Thyroid gland (tissue), 4 donors: ENCODE measurements around the gene ATP6V1C2.

ENCODE experiments used
- CTCF ChIP-seq, 6 experiments: fragments of 200-600 bp in 3 of 6; fragments of 450-650 bp in 3 of 6; sonication (generic) in 3 of 6; IDR thresholded peaks; one replicate each; pipeline ENCODE4 v1.5.1; 2016 to 2019; ENCODE audit warnings: antibody characterized with exemption in 6 of 6, mild to moderate bottlenecking in 2 of 6, inconsistent platforms in 1 of 6, moderate library complexity in 1 of 6
- POLR2A ChIP-seq, 2 donors: fragments of 450-650 bp; IDR thresholded peaks; one replicate each; pipeline ENCODE4 v1.6.1; 2017; ENCODE audit warnings: antibody characterized with exemption in 2 of 2, mild to moderate bottlenecking in 2 of 2, moderate library complexity in 1 of 2

DNA sequence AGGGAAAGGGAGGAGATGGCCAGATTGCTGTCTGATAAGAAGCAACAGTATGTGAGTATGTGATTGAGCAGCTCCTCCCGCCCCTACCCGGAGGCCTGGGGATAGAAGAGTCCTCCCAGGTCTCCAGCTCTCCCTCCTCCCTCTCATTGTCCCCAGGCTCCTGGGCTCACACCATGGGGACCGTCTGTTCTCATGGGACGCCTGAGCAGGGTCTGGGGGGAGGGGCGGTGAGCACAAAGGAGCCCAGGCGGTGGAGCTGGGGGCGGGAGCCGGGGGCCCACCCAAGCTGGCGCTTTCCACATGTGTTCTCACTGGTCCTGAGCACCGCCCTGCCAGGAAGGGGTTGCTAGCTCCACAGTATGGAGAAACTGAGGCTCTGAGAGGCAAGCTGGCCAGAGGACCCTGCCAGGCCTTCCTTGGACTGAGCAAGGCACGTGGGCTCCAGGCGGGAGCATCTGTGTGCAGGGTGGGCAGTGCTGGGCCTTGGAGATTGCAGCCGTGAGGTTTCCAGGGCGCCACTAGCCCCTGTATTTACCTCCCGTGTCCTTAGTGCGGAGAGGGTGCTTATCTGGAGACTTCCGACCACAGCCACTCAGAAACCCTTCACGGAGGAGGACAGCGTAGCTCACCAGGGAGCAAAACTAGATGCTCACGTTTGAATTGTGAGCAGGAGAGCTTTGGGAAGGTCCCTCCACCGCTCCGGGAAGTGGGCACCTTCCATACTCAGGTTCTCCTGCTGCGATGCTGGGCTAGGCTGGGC, 53.8 kb downstream of the ATP6V1C2 start:
- TF ChIP-seq CTCF (IDR thresholded peaks at IDR 0.05) = no peak
- TF ChIP-seq POLR2A (IDR thresholded peaks at IDR 0.05) = no peak
